KG1 (cell line): Measurements from ENCODE around the gene GASK1A.
"Not testable (repeated sequence)": the region's sequence is repeated elsewhere in the genome, so short reads cannot be mapped to it uniquely, and the experiment has no call there.

Experiments used
- DNase-seq: peaks from one replicate; lab custom pipeline; 2025; lab: John Stamatoyannopoulos, UW

Gene GASK1A

GRCh38 chr3:43031889-43032545, 52.9 kb downstream of the GASK1A start:
- DNase-seq: no peak

- no peak for DNase-seq
Observed at GRCh38 chr3:43032646-43033628, 53.8 kb downstream of the GASK1A start.

- no peak for DNase-seq
Observed at GRCh38 chr3:43034200-43034599, 55.1 kb downstream of the GASK1A start.

GRCh38 chr3:43034911-43035310, 55.8 kb downstream of the GASK1A start:
- no peak for DNase-seq

GRCh38 chr3:43035801-43036365, 56.8 kb downstream of the GASK1A start:
- DNase-seq: no peak

GRCh38 chr3:43036621-43037423, 57.7 kb downstream of the GASK1A start:
- no peak for DNase-seq

GRCh38 chr3:43038010-43038409, 58.9 kb downstream of the GASK1A start:
- no peak for DNase-seq

- no peak for DNase-seq
Observed at GRCh38 chr3:43041517-43041916, 62.4 kb downstream of the GASK1A start.

- no peak for DNase-seq
Observed at GRCh38 chr3:43043071-43043766, 64.1 kb downstream of the GASK1A start.

- DNase-seq: no peak
Observed at GRCh38 chr3:43043793-43044192, 64.7 kb downstream of the GASK1A start.

GRCh38 chr3:43045079-43045478, 66.0 kb downstream of the GASK1A start:
- not testable (repeated sequence) for DNase-seq

GRCh38 chr3:43046583-43046982, 67.5 kb downstream of the GASK1A start:
- no peak for DNase-seq

- DNase-seq: no peak
Observed at GRCh38 chr3:43048470-43048869, 69.4 kb downstream of the GASK1A start.

GRCh38 chr3:43053291-43053690, 74.2 kb downstream of the GASK1A start:
- DNase-seq: no peak

- DNase-seq: no peak
Observed at GRCh38 chr3:43054754-43055153, 75.6 kb downstream of the GASK1A start.

- no peak for DNase-seq
Observed at GRCh38 chr3:43055393-43055792, 76.3 kb downstream of the GASK1A start.

GRCh38 chr3:43055806-43056770, 77.0 kb downstream of the GASK1A start:
- DNase-seq: no peak

GRCh38 chr3:43059456-43059855, 80.3 kb downstream of the GASK1A start:
- no peak for DNase-seq

GRCh38 chr3:43061101-43061895, 82.2 kb downstream of the GASK1A start:
- DNase-seq: no peak
